ENCODE results near the gene BBS9. TPM values are rescaled to one million over a fixed set of nuclear protein-coding genes. Genes with fewer than 3 reads are reported as not detected.
"Not testable (repeated sequence)": the region's sequence is repeated elsewhere in the genome, so short reads cannot be mapped to it uniquely, and the experiment has no call there.

The BBS9 gene
- total RNA-seq, 6 experiments from 2014 or later: 3.0 to 8.0 (median 6.6) TPM

- no peak overlapping the region for H3K4me3 ChIP-seq
- ATAC-seq: no peak
These were observed 343.1 kb downstream of the BBS9 start for GRCh38 chr7:33472348-33473025.

GRCh38 chr7:33477719-33478480 is 348.5 kb downstream of the BBS9 start:
- ATAC-seq (no peak), DNase-seq (no peak)
- whole genome bisulfite sequencing (ENCODE audit: insufficient coverage, low coverage, low lambda C conversion rate, missing lambda C conversion rate): 82% methylated on average over 1 of the region's 1 CpG
- no peaks in the 10 kb centered on the region for H3K27me3 ChIP-seq
- H3K9me3 ChIP-seq: no peaks in the 10 kb centered on the region
- intact Hi-C loops (cut with DNase I): no loop called here
- H3K36me3 ChIP-seq: no peaks in the 10 kb centered on the region
- no peak overlapping the region for H3K27ac ChIP-seq
- H3K4me1 ChIP-seq: no peaks in the 10 kb centered on the region
- H3K4me3 ChIP-seq: no peak overlapping the region
- TF ChIP-seq POLR2A (IDR thresholded peaks at IDR 0.05): no peak
- TF ChIP-seq CTCF (IDR thresholded peaks at IDR 0.05): no peak

More at GRCh38 chr7:33472348-33473025, 343.1 kb downstream of the BBS9 start:
- no peak for DNase-seq
- Histone ChIP-seq H3K27me3 (no peaks in the 10 kb centered on the region), H3K36me3 (no peaks in the 10 kb centered on the region), H3K4me1 (no peaks in the 10 kb centered on the region), H3K27ac (no peak overlapping the region), H3K9me3 (no peaks in the 10 kb centered on the region)
- TF ChIP-seq CTCF (IDR thresholded peaks at IDR 0.05): no peak
- no peak for TF ChIP-seq POLR2A (IDR thresholded peaks at IDR 0.05)
- intact Hi-C loops (cut with DNase I): no loop called here
- WGBS (ENCODE audit: insufficient coverage, low coverage, low lambda C conversion rate, missing lambda C conversion rate): 75% methylated on average over 4 of the region's 4 CpGs

GRCh38 chr7:33484476-33484875 is 355.1 kb downstream of the BBS9 start:
- H3K27ac ChIP-seq; DNase-seq; H3K36me3 ChIP-seq; intact Hi-C loops (cut with DNase I); ATAC-seq; H3K9me3 ChIP-seq; H3K27me3 ChIP-seq; H3K4me3 ChIP-seq; H3K4me1 ChIP-seq: not testable (repeated sequence)
- 75% methylated on average over 1 of the region's 1 CpG for WGBS (ENCODE audit: insufficient coverage, low coverage, low lambda C conversion rate, missing lambda C conversion rate)

- DNase-seq: no peak
- H3K4me3 ChIP-seq: no peak overlapping the region
- H3K4me1 ChIP-seq: no peaks in the 10 kb centered on the region
- H3K27ac ChIP-seq: no peak overlapping the region
- TF ChIP-seq CTCF (IDR thresholded peaks at IDR 0.05) (no peak), POLR2A (IDR thresholded peaks at IDR 0.05) (no peak)
- WGBS (ENCODE audit: insufficient coverage, low coverage, low lambda C conversion rate, missing lambda C conversion rate): 78% methylated on average over 4 of the region's 4 CpGs
- H3K36me3 ChIP-seq: no peaks in the 10 kb centered on the region
- intact Hi-C loops (cut with DNase I): no loop called here
- no peaks in the 10 kb centered on the region for H3K9me3 ChIP-seq
- no peak for ATAC-seq
- H3K27me3 ChIP-seq: no peaks in the 10 kb centered on the region
These were observed 356.6 kb downstream of the BBS9 start for GRCh38 chr7:33485747-33486493.

- Histone ChIP-seq H3K4me1 (no peaks in the 10 kb centered on the region), H3K27ac (no peak overlapping the region), H3K27me3 (no peaks in the 10 kb centered on the region), H3K4me3 (no peak overlapping the region), H3K9me3 (no peaks in the 10 kb centered on the region), H3K36me3 (no peaks in the 10 kb centered on the region)
- intact Hi-C loops (cut with DNase I): no loop called here
- no peak for TF ChIP-seq CTCF (IDR thresholded peaks at IDR 0.05)
- TF ChIP-seq POLR2A (IDR thresholded peaks at IDR 0.05): no peak
- ATAC-seq (no peak), DNase-seq (no peak)
- 89% methylated on average over 1 of the region's 1 CpG for WGBS (ENCODE audit: insufficient coverage, low coverage, low lambda C conversion rate, missing lambda C conversion rate)
These were observed 357.3 kb downstream of the BBS9 start for GRCh38 chr7:33486633-33487032.

Measured in right lobe of liver (tissue), 6 donors.